HL-60/S4 treated with retinoic acid at 250 ng/mL for 4 days and 3 days (cell line): ENCODE measurements around the gene FCN3.

Experiments
- in situ Hi-C: fragments of 300-500 bp; cut with MboI; formaldehyde crosslinking; loops from 2 replicates; pipeline ENCODE4 v1.7.0; 2022; ENCODE audit warnings: low sequenced_read_pairs

The FCN3 gene

DNA sequence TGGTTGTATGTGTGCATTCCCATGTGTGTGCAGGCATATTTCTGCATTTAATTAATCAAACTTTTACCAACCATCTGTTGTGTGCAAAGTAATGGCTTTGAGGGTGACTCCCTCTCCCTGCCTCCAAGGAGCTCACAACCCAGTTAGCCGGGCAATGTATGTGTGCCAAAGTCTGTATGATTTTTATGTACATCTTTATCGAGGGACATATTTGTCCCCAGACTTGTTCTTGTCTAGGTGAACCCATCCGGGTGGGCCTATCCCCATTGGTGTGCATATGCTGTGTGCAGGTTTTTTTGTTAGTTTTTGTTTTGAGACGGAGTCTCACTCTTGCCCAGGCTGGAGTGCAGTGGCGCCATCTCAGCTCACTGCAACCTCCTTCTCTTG is 31.0 kb downstream of the FCN3 start:
- in situ Hi-C loops, result no loop called here

DNA sequence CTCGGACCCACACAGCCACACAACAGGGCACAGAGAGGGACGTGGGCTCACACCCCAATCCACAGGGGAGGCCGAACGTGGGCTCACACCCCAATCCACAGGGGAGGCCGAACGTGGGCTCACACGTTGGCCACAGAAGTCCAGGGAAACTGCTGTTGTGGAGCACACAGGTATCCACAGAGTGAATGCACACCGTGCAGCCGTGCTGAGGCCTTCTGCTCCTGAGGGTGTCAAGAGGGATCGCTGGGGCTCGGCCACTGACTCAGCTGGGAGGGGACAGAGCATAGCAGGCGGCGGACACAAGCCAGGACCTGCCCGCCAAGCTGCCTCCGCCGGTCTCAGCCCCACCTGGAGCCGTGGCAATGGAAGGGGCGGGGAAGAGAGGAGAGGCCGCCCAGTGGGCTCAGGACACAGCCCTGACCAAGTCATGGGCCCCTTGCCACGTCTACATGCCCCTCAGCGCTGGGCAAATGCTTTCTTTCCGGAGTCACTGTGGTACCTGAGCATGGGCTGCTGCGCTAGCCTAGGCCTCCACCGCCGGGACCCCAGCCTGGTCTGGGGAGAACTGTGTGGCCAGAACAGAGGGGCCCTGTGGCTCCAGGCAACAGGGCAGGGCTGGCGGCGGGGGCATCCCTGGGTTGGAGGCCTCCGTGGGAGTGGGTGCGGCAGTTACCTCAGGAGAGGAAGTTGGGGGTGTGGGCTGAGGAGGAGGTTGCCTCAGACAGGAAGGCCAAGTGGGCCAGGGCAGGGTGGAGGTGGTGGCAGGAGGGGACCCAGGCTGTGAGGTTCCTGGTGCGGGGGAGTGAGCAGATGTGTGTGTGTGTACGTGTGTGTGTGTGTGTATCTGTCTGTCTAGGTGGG is 31.6 kb downstream of the FCN3 start:
- in situ Hi-C loops, result no loop called here

DNA sequence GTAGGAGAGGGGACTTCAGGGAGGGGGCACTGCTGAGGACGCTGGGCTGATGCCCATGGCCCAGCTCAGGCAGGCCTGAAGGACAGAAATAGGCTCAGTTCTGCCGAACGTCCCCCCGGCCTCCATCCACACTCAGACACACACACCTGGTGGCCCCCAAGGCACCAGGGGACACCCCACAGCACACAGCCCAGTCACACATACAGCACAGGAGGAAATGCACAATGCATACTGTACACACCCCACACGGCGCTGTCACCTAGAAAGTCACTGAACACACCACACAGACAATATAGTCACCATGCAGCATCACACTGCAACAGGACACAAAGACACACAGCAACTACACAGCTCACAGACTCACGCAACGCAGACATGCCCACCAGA is 32.2 kb downstream of the FCN3 start:
- in situ Hi-C loops, result no loop called here

DNA sequence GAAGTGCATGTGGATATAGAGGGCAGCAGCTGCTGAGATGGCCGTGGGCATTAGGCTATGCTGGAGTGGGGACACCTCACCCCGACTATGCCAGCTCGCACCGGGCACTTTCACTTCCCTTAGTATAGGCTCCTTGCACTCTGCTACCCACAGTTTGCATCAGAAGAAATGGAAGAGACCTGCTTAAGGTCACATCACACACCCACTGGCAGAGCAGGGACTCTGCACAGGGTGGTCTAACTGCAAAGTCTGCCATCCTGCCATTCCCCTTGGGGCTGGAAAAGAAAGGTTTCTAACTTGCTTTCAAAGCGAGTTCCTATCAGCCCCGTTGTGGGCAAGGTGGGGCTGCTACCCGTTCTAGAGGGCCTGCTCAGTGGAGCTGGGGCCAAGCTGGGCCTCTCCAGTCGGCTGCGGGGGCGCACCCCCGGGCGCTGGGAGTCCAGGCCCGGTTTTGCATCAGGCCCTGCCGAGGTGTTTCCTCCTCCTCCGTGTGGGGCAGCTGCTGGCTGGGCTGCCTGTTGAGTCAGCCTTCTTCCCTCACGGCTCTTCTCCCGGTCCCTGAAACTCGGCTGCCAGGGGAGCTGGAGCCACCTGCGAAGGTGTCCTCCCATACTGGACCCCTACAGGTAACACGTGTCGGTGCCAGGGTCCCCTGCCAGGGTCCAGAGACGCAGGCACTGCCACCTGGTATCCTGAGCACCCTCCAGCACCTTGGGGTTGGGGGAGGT is 32.9 kb downstream of the FCN3 start, which contains the start of gene SYTL1:
Gene SYTL1 (plus strand): TSS at position 498 of the 728 bp plus-strand sequence. CDS start 3,313 bp downstream, outside the sequence.
- in situ Hi-C loops, result no loop called here

DNA sequence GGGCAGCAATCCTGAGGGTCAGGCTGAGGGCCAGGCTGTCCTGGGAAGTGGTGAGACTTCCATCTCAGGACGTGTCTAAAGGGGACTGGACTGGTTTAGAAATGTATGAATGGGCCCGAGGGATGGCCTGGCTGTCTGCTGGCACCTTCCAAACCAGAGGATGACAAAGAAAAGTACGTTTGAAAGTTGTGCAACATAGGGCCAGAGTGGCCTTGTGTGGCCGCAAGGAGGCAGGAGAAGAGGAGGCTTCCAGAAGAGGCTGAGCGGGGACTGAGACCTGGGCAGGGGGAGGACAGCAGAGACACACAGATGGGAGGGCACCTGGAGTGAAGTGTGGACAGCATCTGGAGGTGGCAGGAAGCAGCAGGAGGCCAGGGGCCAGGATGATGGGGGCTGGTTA is 35.4 kb downstream of the FCN3 start:
- in situ Hi-C loops, result no loop called here

DNA sequence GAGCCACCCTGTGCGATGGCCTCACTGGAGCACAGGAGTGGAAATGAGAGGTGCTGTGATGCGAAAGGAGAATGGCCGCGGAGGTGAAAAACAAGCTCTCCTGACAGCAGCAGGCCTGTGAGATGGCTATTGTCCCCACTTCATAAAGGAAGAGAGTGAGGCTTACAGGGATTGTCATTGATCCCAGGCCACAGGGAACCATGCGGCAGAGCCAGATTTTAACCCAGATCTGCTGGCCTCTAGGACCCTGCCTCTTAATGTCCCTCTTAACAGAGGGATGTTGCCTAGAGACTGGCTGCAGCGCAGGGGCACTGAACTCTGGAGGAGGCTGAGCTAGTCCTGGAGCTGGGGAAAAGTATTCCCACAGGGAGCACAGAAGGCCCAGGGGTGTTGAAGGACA is 35.9 kb downstream of the FCN3 start:
- in situ Hi-C loops, result no loop called here

DNA sequence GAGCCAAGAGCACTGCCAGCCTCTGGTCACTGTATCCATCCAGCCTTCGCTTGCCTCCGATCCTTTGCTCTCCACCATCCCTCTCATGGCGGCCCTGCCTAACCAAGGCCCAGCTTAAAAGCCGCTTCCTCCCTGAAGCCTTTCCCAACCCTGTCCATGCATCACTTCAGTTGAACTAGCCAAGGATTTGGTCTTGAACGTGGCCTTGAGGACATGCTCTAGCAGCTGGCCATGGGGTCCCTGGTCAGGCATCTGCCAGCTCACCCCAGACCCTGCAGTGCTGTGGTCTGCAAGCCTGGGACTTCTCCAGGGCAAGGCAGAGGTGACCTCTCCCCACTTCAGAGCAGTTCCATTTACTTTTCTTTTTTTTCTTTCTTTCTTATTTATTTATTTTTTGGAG is 37.9 kb downstream of the FCN3 start:
- in situ Hi-C loops, result no loop called here

DNA sequence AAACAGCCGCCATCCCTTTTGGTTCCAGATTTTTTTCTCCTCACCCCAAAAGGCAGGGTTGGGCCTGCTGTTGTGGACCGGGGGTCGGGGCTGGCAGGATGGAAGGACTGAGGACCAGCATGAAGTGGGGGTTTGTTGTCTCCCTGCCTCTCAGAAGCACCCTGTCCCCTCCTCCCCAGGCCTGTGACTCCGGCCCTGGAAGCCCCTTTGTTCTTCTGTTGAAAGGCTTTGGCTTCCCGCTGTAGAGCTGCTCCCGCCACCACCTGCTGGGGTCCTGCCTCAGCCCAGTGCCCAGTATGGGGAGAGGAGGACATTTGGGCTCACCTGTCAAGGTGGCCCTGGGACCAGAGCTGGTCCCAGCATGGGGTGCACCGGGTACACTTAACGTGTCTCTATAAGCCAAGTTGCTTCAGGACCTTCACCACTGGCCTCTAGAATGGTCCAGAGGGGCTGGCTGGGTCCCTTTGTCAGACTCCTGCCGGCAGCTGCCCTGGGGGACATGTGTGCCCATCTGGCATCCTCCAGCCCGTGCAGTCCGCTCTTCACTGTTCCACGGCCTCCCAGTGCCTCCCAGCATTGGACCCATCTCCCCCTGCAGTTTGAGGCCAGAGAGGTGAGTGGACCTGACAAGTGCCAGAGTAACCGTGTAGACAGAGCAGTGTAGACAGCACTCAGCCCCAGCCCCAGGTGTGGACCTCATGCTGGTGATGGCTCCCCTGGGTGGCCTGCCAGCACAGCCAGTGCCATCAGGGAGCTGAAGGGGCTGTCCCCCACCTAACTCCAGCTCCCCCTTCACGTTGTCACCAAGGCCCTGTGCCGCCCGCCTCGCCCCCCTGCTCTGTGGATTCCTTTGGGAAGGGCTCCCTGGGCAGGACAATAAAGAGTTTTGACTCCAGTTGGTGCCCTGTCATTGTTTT is 38.9 kb downstream of the FCN3 start:
- in situ Hi-C loops, result no loop called here

DNA sequence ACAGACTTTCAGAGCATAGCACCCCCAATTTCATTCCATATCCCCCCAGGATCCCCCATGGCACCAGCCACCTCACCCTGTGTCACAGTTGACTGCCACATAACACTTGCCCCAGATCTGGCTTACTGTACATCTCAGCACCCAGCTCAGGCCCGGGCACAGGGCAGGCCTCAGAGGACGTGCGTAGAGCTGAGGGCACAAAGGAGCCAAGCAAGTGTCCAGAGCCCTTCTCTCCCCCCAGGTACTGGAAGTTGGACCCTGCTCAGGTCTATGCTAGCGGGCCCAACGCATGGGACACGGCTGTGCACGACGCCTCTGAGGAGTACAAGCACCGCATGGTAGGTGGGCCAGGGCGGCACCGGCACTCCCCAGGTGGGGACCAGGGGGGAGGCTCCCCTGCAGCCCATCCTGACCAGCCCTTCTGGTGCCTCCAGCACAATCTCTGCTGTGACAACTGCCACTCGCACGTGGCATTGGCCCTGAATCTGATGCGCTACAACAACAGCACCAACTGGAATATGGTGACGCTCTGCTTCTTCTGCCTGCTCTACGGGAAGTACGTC is 40.8 kb downstream of the FCN3 start:
- in situ Hi-C loops, result no loop called here

DNA sequence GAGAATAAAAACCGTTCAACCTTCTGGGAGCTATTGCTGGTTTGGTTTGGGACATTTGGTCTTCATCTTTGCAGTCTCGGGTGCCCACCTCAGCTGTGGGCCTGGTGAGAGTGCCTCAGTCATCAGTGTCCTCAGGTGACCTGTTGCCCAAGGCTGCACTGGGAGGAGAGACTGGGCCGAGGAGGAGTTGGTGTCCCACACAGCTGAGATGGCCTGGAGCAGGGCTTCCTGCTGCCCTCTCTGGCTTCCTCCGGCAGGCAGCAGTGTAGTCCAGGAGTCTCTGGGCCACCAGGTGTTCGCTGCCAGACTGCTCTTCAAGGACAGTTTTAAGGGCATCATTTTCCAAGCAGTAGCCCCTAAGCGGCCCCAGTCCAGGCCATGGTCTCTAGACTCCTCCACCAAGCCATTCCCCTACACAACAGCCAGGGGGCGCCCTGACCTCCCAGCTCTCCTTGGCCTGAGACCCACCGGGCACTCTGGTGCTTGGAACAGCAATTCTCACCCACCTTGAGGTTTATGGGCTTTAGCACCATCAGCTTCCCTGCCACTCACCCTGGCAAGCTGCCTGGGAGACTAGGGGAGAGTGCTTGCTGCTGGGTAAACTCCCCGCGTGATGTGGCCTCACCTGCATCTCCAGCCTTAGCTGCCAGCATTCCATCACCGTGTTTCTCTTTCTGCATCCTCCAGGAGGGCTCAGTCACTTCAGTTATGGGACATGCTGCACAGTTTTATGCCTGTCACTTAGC is 41.9 kb downstream of the FCN3 start:
- in situ Hi-C loops, result no loop called here

DNA sequence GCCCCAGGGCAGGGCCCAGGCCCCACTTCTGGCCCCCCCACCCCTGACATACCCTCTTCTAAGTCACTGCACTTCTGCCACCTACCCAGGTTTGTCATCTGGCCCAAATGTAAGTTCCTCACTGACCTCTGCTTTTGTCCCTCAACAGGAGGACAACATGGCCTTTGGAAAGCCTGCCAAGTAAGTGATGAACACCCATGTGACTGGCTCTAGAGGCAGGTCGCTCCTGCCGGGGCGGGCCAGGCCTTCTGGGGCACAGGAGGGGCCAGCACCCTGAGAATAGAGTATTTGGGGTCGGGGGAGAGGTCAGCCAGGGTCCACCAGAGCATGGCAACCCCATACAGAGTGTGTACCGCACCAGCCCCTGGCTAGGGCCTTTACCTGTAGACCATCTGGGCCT is 42.7 kb downstream of the FCN3 start:
- in situ Hi-C loops, result no loop called here

DNA sequence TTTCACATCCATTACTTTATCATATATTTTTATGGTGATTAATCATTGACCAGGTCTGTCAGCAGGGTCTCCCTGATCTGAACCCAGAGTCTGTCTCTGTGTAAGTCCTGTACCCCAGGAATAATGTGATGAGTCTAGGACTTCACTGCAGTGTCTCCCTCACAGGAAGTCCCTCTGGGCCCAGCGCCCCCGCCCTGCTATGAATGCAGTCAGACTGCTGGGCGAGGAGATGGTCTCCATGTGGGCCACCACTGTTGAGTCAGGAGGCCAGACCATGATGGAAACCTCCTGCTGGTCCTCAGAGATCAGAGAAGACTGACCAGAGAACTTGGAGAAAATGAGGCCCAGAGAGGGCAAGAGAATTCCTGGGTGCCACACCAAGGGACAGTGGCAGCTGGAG is 43.2 kb downstream of the FCN3 start:
- in situ Hi-C loops, result no loop called here

DNA sequence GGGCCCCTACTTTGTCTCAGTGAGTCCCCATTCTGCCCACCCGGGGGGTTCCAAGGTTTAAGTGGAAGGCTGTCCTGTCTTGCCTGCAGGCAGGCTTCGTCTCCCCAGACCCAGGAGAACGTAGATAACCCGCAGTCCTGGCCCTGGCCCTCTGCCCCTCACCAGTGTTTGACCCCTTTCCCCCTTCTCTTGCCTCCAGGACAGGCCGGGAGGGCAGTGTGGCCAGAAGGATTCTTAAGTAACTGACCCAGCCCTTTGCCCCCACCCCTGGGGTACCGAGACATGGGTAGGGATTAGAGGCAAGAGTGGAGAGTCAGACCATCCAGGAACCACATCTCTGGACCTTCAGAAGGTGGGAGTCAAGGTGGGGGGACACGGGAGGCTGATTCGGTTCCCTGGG is 43.8 kb downstream of the FCN3 start:
- in situ Hi-C loops, result no loop called here

DNA sequence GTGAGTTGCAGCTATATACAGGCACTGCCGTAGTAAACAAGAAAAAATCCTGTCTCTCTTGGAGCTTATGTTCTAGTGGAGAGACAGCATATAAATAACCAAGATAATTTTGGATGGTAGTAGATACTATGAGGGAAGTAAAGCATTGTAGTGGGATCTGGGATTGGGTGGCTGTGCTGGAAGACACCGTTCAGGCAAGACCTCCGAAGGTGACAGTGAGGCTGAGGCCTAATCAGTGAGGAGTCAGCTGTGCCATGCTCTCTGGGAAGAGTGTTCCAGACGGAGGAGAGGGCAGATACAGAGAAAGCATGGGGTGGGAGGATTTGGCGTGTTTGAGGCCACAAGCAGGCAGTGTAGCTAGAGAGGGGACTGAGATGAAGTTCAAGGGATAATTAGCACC is 46.7 kb downstream of the FCN3 start:
- in situ Hi-C loops, result no loop called here

DNA sequence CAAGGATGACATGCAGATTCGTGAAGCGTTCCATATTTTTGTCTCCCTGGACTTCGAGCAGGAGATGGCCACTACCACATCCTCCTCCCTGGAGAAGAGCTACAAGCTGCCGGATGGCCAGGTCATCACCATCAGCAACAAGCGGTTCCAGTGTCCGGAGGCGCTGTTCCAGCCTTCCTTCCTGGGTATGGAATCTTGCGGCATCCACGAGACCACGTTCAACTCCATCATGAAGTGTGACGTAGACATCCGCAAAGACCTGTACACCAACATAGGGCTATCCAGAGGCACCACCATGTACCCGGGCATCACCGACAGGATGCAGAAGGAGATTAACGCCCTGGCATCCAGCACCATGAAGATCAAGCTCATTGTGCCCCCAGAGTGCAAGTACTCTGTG is 49.3 kb downstream of the FCN3 start:
- in situ Hi-C loops, result no loop called here

DNA sequence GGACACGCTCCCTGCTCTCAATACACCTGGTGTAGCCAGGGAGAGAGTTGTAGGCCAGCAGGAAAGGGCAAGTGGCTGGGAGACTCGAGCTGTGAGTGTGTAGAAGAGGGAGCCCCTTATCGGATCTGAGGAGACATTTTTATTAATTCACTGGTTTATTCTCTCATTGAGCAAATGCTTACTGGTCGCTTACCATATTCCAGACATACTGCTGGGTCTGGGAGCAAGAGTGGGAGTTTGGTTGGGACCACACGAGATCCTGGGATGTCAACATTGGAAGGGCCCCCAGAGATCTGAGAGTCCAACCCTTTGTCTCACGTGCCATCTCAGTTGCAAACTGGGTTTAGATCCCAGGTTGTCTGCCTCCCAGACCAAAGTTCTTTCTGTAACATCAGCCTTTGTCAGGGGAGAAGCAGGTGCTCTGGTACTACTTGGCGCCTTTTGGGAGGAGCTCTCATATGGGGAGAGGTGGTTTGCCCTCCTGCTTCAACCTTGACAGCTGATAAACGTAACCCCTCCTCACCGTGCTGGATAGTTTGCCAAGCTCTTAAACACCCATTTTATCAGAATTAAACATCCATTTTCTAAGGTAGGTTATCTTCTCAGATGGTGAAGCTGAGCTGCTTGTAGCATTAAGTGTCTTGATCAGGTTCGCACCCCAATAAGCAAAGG is 51.9 kb downstream of the FCN3 start:
- in situ Hi-C loops, result no loop called here

DNA sequence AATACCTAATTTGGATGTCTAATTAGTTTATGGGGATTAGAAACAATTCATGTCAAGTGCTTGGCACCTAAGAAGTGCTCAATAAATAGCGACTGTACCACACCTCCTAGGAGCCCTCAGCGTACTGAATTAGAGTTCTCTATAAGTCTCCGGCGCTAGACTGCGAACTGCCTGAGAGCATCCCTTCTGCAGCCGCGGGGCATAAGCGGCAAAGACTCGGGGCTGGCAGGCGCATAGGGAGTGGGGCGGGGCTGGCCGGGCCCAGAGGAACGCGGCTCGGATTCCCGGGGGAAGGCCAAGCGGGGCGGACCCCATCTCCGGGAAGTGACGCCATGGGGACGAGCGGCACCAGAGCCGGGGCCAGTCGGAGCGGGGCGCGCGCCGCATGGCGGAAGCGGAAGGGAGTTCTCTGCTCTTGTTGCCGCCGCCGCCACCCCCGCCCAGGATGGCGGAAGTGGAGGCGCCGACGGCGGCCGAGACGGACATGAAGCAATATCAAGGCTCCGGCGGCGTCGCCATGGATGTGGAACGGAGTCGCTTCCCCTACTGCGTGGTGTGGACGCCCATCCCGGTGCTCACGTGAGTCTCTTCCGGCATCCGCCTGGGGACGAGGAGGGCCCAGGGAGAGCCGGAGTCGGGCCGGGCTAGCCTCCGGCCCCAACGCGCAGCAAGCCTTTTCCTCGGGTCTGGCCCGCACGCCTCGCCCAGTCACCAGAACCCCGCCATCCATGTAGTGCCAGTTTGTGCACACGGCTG is 52.6 kb downstream of the FCN3 start, which contains the start of gene TMEM222:
Gene TMEM222 (plus strand): TSS at position 351 of the 756 bp plus-strand sequence. CDS start 35 bp downstream, at position 386.
- in situ Hi-C loops, result no loop called here
